ENCODE data around the gene UNK.
"Not testable (repeated sequence)": the region's sequence is repeated elsewhere in the genome, so short reads cannot be mapped to it uniquely, and the experiment has no call there.

The UNK gene

GRCh38 chr17:75869282-75870141 lies 84.9 kb downstream of the UNK start:
- no peak for DNase-seq (ENCODE audit: low read depth in 2 of 2, low spot score in 1 of 2)

GRCh38 chr17:75870228-75870627 lies 85.6 kb downstream of the UNK start:
- DNase-seq (ENCODE audit: low read depth in 2 of 2, low spot score in 1 of 2), result not testable (repeated sequence)

GRCh38 chr17:75872434-75873351 lies 88.1 kb downstream of the UNK start:
- no peak for DNase-seq (ENCODE audit: low read depth in 2 of 2, low spot score in 1 of 2)

GRCh38 chr17:75873587-75874322 lies 89.1 kb downstream of the UNK start:
- DNase-seq (ENCODE audit: low read depth in 2 of 2, low spot score in 1 of 2), result no peak

- no peak for DNase-seq (ENCODE audit: low read depth in 2 of 2, low spot score in 1 of 2)
Observed at GRCh38 chr17:75874323-75875181, 89.9 kb downstream of the UNK start.

Data from stimulated activated CD8-positive, alpha-beta memory T cell treated with anti-CD3 and anti-CD28 coated beads, Interleukin-4, amount 100 ng/mL, for 4 hours (primary cell).